B cell (primary cell): ENCODE measurements around the gene TOGARAM2.

Source experiments
- CTCF ChIP-seq: fragments of 200-600 bp; IDR thresholded peaks from one replicate; pipeline ENCODE4 v1.8.0; 2022; ENCODE audit warnings: antibody characterized with exemption, mild to moderate bottlenecking
- EZH2 ChIP-seq: IDR thresholded peaks from 2 replicates; pipeline ENCODE4 v1.6.1; 2012; ENCODE audit warnings: borderline replicate concordance, low read depth, mild to moderate bottlenecking, moderate library complexity, low read length; ENCODE audit not compliant: insufficient read depth, poor library complexity, severe bottlenecking

GRCh38 chr2:29047083-29047845 is 66.2 kb downstream of the TOGARAM2 start:
- TF ChIP-seq CTCF (no peak), EZH2 (no peak)
